C4-2B (cell line): Measurements from ENCODE around the gene ARL5B.
"Not testable (repeated sequence)": the region's sequence is repeated elsewhere in the genome, so short reads cannot be mapped to it uniquely, and the experiment has no call there.

ENCODE experiments used
- CTCF ChIP-seq: fragments of 450-650 bp; conservative IDR thresholded peaks from 2 replicates; pipeline ENCODE4 v1.5.1; 2017; ENCODE audit warnings: mild to moderate bottlenecking
- ZFX ChIP-seq: fragments of 450-650 bp; IDR thresholded peaks from 2 replicates; pipeline ENCODE4 v1.6.1; 2017

- TF ChIP-seq CTCF, ZFX: not testable (repeated sequence)
Measured at GRCh38 chr10:18623671-18624070, 35.6 kb upstream of the ARL5B start.
